ENCODE measurements around the gene IFT25.

The IFT25 gene

GRCh38 chr1:53891678-53892077 lies 53.8 kb downstream of the IFT25 start:
- H4K8ac ChIP-seq (ENCODE audit: low read depth, low read length) = no peak overlapping the region
- H3K23ac ChIP-seq (ENCODE audit: low read length) = no peak overlapping the region
- H4K12ac ChIP-seq (ENCODE audit: low read depth, low read length) = no peak overlapping the region
- H3K4me3 ChIP-seq (ENCODE audit: low read depth, low read length) = no peak overlapping the region
- no peak overlapping the region for H3K9ac ChIP-seq (ENCODE audit: low read length)
- H2BK5ac ChIP-seq (ENCODE audit: low read depth, low read length, poor library complexity) = no peak overlapping the region
- peaks cover 2 to 3% of the 10 kb centered on the region in 2 experiments for H3K36me3 ChIP-seq (ENCODE audit: control insufficient read depth in 1 of 2, insufficient read depth in 2 of 2, low read length in 2 of 2)
- no peak overlapping the region for H2AK5ac ChIP-seq (ENCODE audit: low read length)
- peaks cover 3% of the 10 kb centered on the region for H3K79me1 ChIP-seq (ENCODE audit: low read length)
- H3K79me2 ChIP-seq (ENCODE audit: control insufficient read depth, insufficient read depth, low read length, poor library complexity) = peaks cover 3% of the 10 kb centered on the region
- no peak for DNase-seq
- H3K4ac ChIP-seq (ENCODE audit: low read depth, low read length) = no peak overlapping the region
- H3K4me2 ChIP-seq (ENCODE audit: low read length) = no peak overlapping the region
- H2BK120ac ChIP-seq (ENCODE audit: insufficient read depth, low read length, poor library complexity) = no peak overlapping the region
- H3K14ac ChIP-seq (ENCODE audit: low read length) = no peak overlapping the region
- no peak overlapping the region for H4K91ac ChIP-seq (ENCODE audit: low read depth, low read length)
- H3K4me1 ChIP-seq (ENCODE audit: control insufficient read depth in 1 of 2, insufficient read depth in 2 of 2, low read length in 2 of 2) = peaks cover 0 to 8% of the 10 kb centered on the region in 2 experiments
- no peaks in the 10 kb centered on the region for H3K27me3 ChIP-seq (ENCODE audit: insufficient read depth, low read length)
- WGBS (ENCODE audit: extremely low coverage, insufficient coverage, insufficient read length) = no CpG with 5 or more reads among the region's 2 CpGs
- H3K9me3 ChIP-seq (ENCODE audit: insufficient read depth, low read depth, low read length) = no peaks in the 10 kb centered on the region
- H3K18ac ChIP-seq (ENCODE audit: low read length) = no peak overlapping the region
- no peak overlapping the region for H3K27ac ChIP-seq (ENCODE audit: low read depth, low read length)
- H2AFZ ChIP-seq (ENCODE audit: insufficient read depth, low read length, poor library complexity) = no peak overlapping the region
- no peak overlapping the region for H2BK12ac ChIP-seq (ENCODE audit: low read length)

DNA sequence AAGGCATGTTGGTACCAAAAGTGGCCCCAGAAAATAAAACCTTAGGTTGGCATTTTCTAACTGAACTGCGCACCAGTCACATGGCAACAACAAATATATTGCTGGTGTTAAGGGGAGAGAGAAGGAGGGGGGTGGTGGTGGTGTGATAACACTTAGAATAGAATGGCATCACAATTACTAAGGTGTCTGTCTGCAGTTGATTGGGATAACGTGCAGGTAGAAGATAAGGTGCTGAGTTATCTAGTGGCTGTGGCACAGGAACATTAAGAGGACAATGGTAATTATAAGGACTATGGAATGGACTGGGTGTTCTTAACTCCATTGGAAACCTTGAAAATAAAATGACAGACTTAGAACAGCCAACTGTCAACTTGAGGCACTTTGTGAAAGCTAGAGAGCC lies 54.5 kb downstream of the IFT25 start:
- WGBS (ENCODE audit: extremely low coverage, insufficient coverage, insufficient read length) = no CpG with 5 or more reads among the region's 2 CpGs
- no peak for DNase-seq

GRCh38 chr1:53890522-53890941 lies 55.0 kb downstream of the IFT25 start:
- Histone ChIP-seq H3K4me1 (ENCODE audit: control insufficient read depth in 1 of 2, insufficient read depth in 2 of 2, low read length in 2 of 2) (peaks cover 0 to 5% of the 10 kb centered on the region in 2 experiments), H3K14ac (ENCODE audit: low read length) (no peak overlapping the region), H3K27me3 (ENCODE audit: insufficient read depth, low read length) (no peaks in the 10 kb centered on the region), H2BK12ac (ENCODE audit: low read length) (no peak overlapping the region), H2AK5ac (ENCODE audit: low read length) (no peak overlapping the region), H3K23ac (ENCODE audit: low read length) (no peak overlapping the region), H3K79me2 (ENCODE audit: control insufficient read depth, insufficient read depth, low read length, poor library complexity) (peaks cover 3% of the 10 kb centered on the region), H3K18ac (ENCODE audit: low read length) (no peak overlapping the region), H4K91ac (ENCODE audit: low read depth, low read length) (no peak overlapping the region), H3K27ac (ENCODE audit: low read depth, low read length) (no peak overlapping the region), H4K12ac (ENCODE audit: low read depth, low read length) (no peak overlapping the region), H3K4me3 (ENCODE audit: low read depth, low read length) (no peak overlapping the region), H2BK120ac (ENCODE audit: insufficient read depth, low read length, poor library complexity) (no peak overlapping the region), H3K36me3 (ENCODE audit: control insufficient read depth in 1 of 2, insufficient read depth in 2 of 2, low read length in 2 of 2) (peaks cover 4 to 5% of the 10 kb centered on the region in 2 experiments), H3K9me3 (ENCODE audit: insufficient read depth, low read depth, low read length) (no peaks in the 10 kb centered on the region), H3K4ac (ENCODE audit: low read depth, low read length) (no peak overlapping the region), H3K9ac (ENCODE audit: low read length) (no peak overlapping the region), H2AFZ (ENCODE audit: insufficient read depth, low read length, poor library complexity) (no peak overlapping the region), H2BK5ac (ENCODE audit: low read depth, low read length, poor library complexity) (no peak overlapping the region), H3K4me2 (ENCODE audit: low read length) (no peak overlapping the region), H4K8ac (ENCODE audit: low read depth, low read length) (no peak overlapping the region), H3K79me1 (ENCODE audit: low read length) (peaks cover 3% of the 10 kb centered on the region)
- DNase-seq = peak; percentile 96 to 100
- WGBS (ENCODE audit: extremely low coverage, insufficient coverage, insufficient read length) = no CpG with 5 or more reads among the region's 7 CpGs

More for the DNA sequence above, 54.5 kb downstream of the IFT25 start:
- Histone ChIP-seq H2BK12ac (ENCODE audit: low read length) (no peak overlapping the region), H3K9ac (ENCODE audit: low read length) (no peak overlapping the region), H3K14ac (ENCODE audit: low read length) (no peak overlapping the region), H2BK120ac (ENCODE audit: insufficient read depth, low read length, poor library complexity) (no peak overlapping the region), H3K27ac (ENCODE audit: low read depth, low read length) (no peak overlapping the region), H3K4me2 (ENCODE audit: low read length) (no peak overlapping the region), H3K4me1 (ENCODE audit: control insufficient read depth in 1 of 2, insufficient read depth in 2 of 2, low read length in 2 of 2) (peaks cover 0 to 8% of the 10 kb centered on the region in 2 experiments), H3K9me3 (ENCODE audit: insufficient read depth, low read depth, low read length) (no peaks in the 10 kb centered on the region), H4K12ac (ENCODE audit: low read depth, low read length) (no peak overlapping the region), H3K27me3 (ENCODE audit: insufficient read depth, low read length) (no peaks in the 10 kb centered on the region), H3K79me1 (ENCODE audit: low read length) (peaks cover 3% of the 10 kb centered on the region), H2AFZ (ENCODE audit: insufficient read depth, low read length, poor library complexity) (no peak overlapping the region), H3K36me3 (ENCODE audit: control insufficient read depth in 1 of 2, insufficient read depth in 2 of 2, low read length in 2 of 2) (peaks cover 4% of the 10 kb centered on the region in 2 experiments), H2AK5ac (ENCODE audit: low read length) (no peak overlapping the region), H2BK5ac (ENCODE audit: low read depth, low read length, poor library complexity) (no peak overlapping the region), H4K8ac (ENCODE audit: low read depth, low read length) (no peak overlapping the region), H3K79me2 (ENCODE audit: control insufficient read depth, insufficient read depth, low read length, poor library complexity) (peaks cover 3% of the 10 kb centered on the region), H3K18ac (ENCODE audit: low read length) (no peak overlapping the region), H4K91ac (ENCODE audit: low read depth, low read length) (no peak overlapping the region), H3K23ac (ENCODE audit: low read length) (no peak overlapping the region), H3K4me3 (ENCODE audit: low read depth, low read length) (no peak overlapping the region), H3K4ac (ENCODE audit: low read depth, low read length) (no peak overlapping the region)

- WGBS (ENCODE audit: extremely low coverage, insufficient coverage, insufficient read length) = no CpG with 5 or more reads among the region's 62 CpGs
- Histone ChIP-seq H2BK12ac (ENCODE audit: low read length) (no peak within 1 kb of the TSS), H3K4ac (ENCODE audit: low read depth, low read length) (peak within 1 kb of the TSS; percentile 8), H4K91ac (ENCODE audit: low read depth, low read length) (peak within 1 kb of the TSS; percentile 53), H3K27ac (ENCODE audit: low read depth, low read length) (no peak within 1 kb of the TSS), H2BK5ac (ENCODE audit: low read depth, low read length, poor library complexity) (no peak within 1 kb of the TSS), H3K4me2 (ENCODE audit: low read length) (peak within 1 kb of the TSS; percentile 65), H3K79me2 (ENCODE audit: control insufficient read depth, insufficient read depth, low read length, poor library complexity) (peaks cover 3% of the 10 kb centered on the region), H4K8ac (ENCODE audit: low read depth, low read length) (peak within 1 kb of the TSS; percentile 80), H3K9ac (ENCODE audit: low read length) (peak within 1 kb of the TSS; percentile 88), H2AK5ac (ENCODE audit: low read length) (no peak within 1 kb of the TSS), H3K4me1 (ENCODE audit: control insufficient read depth in 1 of 2, insufficient read depth in 2 of 2, low read length in 2 of 2) (peaks cover 0 to 3% of the 10 kb centered on the region in 2 experiments), H3K23ac (ENCODE audit: low read length) (no peak within 1 kb of the TSS), H4K12ac (ENCODE audit: low read depth, low read length) (peak within 1 kb of the TSS; percentile 13), H3K14ac (ENCODE audit: low read length) (peak within 1 kb of the TSS; percentile 48), H2AFZ (ENCODE audit: insufficient read depth, low read length, poor library complexity) (peak within 1 kb of the TSS; percentile 89), H3K4me3 (ENCODE audit: low read depth, low read length) (peak within 1 kb of the TSS; percentile 95), H3K27me3 (ENCODE audit: insufficient read depth, low read length) (no peaks in the 10 kb centered on the region), H3K18ac (ENCODE audit: low read length) (peak within 1 kb of the TSS; percentile 39), H3K36me3 (ENCODE audit: control insufficient read depth in 1 of 2, insufficient read depth in 2 of 2, low read length in 2 of 2) (peaks cover 4 to 5% of the 10 kb centered on the region in 2 experiments), H3K9me3 (ENCODE audit: insufficient read depth, low read depth, low read length) (no peaks in the 10 kb centered on the region), H2BK120ac (ENCODE audit: insufficient read depth, low read length, poor library complexity) (peak within 1 kb of the TSS; percentile 39), H3K79me1 (ENCODE audit: low read length) (peaks cover 3% of the 10 kb centered on the region)
- DNase-seq = peak; percentile 86 to 89
These were observed 55.9 kb downstream of the IFT25 start, which contains the start of gene YIPF1 for GRCh38 chr1:53889304-53890298. Gene YIPF1 (minus strand): TSS chr1:53889797. CDS start chr1:53888937, 860 bp downstream.

Data from trophoblast cell (in vitro differentiated cells and primary cell).